Left kidney (tissue), 2 donors: ENCODE measurements around the gene ABCB10. TPM values are rescaled to one million over a fixed set of nuclear protein-coding genes. Genes with fewer than 3 reads are reported as not detected.
"Not testable (repeated sequence)": the region's sequence is repeated elsewhere in the genome, so short reads cannot be mapped to it uniquely, and the experiment has no call there.

ENCODE experiments used
- DNase-seq: peaks from one replicate; pipeline ENCODE4 v3.0.0-alpha.2; 2013
- polyA plus RNA-seq: library from polyadenylated mRNA; unstranded; fragments of 120-200 nt; gene quantifications from one replicate; pipeline ENCODE4 v1.2.1, GENCODE V29; 2013; ENCODE audit not compliant: insufficient read length

The ABCB10 gene
- polyA plus RNA-seq, 1 donor: 21.9 TPM

DNA sequence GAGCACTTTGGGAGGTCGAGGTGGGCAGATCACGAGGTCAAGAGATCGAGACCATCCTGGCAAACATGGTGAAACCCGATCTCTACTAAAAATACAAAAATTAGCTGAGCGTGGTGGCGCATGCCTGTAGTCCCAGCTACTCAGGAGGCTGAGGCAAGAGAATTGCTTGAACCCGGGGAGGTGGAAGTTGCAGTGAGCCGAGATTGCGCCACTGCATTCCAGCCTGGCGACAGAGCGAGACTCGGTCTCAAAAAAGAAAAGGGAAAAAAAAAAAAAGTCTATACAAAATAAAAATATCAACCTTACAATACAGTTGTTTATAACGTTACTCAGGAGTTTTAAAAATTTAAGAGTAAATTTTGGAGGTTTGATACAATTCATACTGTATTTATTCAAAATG lies 82.6 kb downstream of the ABCB10 start:
- DNase-seq: not testable (repeated sequence)

DNA sequence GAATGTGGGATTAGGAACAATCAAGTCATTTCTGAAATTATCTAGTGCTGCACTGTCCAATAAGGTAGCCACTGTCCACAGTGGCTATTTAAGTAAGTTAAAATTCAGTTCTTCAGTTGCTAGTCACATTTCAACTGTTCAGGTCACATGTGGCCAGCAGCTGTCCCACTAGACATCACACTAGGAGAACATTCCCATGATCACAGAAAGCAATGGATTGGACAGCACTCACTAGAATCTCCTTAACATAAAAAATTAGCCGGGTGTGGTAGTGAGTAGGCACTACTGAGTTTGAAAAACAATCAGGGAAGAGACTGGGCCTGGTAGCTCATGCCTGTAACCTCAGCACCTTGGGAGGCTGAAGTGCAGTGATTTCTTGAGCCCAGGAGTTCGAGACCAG lies 84.0 kb downstream of the ABCB10 start:
- DNase-seq: no peak

DNA sequence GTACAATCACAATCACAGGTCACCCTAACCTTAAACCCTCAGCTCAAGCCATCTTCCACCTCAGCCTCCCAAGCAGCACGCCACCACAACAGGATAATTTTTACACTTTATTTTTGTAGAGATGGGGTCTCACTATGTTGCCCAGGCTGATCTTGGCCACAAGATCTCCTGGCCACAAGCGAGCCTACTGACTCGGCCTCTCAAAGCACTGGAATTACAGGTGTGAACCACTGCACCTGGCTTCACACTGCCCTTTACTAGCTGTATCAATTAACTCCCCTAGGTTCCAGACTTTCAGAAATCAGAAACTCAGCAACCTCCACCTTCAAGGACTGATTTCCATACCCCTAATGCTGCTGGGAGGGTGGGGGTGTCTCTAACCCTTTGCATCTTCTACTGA lies 87.3 kb downstream of the ABCB10 start:
- DNase-seq: no peak

DNA sequence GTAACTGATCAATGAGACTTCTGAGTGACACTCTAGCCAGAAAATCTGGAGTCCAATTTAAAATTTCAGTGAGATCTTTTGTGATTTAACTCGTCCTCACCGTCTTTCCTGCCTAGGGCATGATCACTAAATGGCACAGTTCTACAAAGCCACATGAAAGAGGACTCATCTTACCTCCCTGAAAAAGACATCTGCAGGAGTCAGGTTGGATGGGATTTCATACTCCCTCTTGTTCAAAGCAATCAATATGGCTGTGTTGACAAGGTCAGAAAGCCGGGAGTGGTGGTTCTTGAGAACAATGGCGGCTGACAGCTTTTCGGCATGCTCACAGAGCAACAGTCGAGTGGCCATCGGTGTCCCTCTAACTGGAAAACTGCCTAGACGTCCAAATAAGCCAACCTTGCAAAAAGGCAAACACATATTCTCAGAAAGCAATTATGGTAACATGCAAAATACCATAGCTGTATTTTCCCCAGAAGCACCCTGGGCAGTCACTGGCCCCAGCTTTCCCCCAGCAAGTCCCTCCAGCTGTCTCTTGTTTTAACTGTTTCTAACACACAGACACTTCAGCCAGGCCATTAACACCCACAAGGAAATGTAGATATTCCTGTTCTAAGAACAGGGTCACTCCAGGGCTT lies 88.0 kb downstream of the ABCB10 start:
- no peak for DNase-seq

DNA sequence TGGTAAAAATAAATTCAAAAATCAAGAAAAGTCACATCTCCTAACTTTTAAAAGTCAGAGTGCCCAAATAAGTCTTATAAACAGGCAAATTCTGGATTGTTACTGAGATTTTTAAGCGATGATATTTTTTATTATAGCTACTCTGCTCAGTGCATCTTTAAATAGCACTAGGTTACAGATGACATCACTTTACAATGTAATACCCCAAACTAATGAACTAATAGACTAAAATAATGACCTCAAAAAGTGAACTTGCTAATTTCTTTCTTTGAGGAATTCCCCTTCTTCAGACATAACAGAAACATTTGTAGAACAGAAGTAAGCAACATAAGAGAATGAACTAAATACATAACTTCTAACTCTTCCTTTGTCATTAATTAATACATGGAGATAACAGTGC lies 91.6 kb downstream of the ABCB10 start:
- DNase-seq: no peak

Other genes with a start within 250 kb of the ABCB10 start
- 11.2 TPM for gene CCSAP, start 215.7 kb downstream of the ABCB10 start, polyA plus RNA-seq
- 1.9 TPM for gene ACTA1, start 124.6 kb downstream of the ABCB10 start, polyA plus RNA-seq
- gene NUP133, start 50.4 kb downstream of the ABCB10 start, polyA plus RNA-seq: 52.0 TPM
- gene TAF5L, start 67.4 kb upstream of the ABCB10 start, polyA plus RNA-seq: 20.4 TPM
- 8.7 TPM for gene URB2, start 67.5 kb upstream of the ABCB10 start, polyA plus RNA-seq